MCF 10A (cell line): ENCODE results near the gene CMTM5. TPM values are rescaled to one million over a fixed set of nuclear protein-coding genes. Genes with fewer than 3 reads are reported as not detected.

Source experiments
- BruUV-seq: library from RNA; stranded (reverse); fragments of 400-500 nt; replicated peaks from 2 replicates; lab custom pipeline; 2021; lab: Mats Ljungman, UMichigan
- CTCF ChIA-PET: fragments of 300-600 bp; sonication (Branson Sonifier 250); formaldehyde crosslinking; extraction: SDS; loops from one replicate; lab custom pipeline; 2021; ENCODE audit warnings: antibody characterized with exemption, inconsistent platforms; lab: Yijun Ruan, JAX
- POLR2A ChIA-PET: fragments of 300-600, 350-650 bp; sonication (Branson Sonifier 250); formaldehyde crosslinking; extraction: SDS; loops from one replicate; lab custom pipeline; 2020; ENCODE audit warnings: antibody characterized with exemption, inconsistent platforms; lab: Yijun Ruan, JAX
- DNase-seq: peaks from one replicate; pipeline ENCODE4 v3.0.0-alpha.2; 2018; ENCODE audit not compliant: unreplicated experiment
- H3K27ac Mint-ChIP-seq: one replicate; pipeline ENCODE4 v1.8.0; 2022; ENCODE audit warnings: mild to moderate bottlenecking, low read depth, mixed read lengths; ENCODE audit not compliant: unreplicated experiment
- H3K27me3 Mint-ChIP-seq: one replicate; pipeline ENCODE4 v1.8.0; 2022; ENCODE audit warnings: mixed read lengths; ENCODE audit not compliant: insufficient read depth, unreplicated experiment
- H3K36me3 Mint-ChIP-seq: one replicate; pipeline ENCODE4 v1.8.0; 2022; ENCODE audit warnings: mild to moderate bottlenecking, moderate library complexity, mixed read lengths; ENCODE audit not compliant: insufficient read depth, unreplicated experiment
- H3K4me1 Mint-ChIP-seq: one replicate; pipeline ENCODE4 v1.8.0; 2022; ENCODE audit warnings: mixed read lengths; ENCODE audit not compliant: insufficient read depth, unreplicated experiment
- H3K4me3 Mint-ChIP-seq: one replicate; pipeline ENCODE4 v1.8.0; 2022; ENCODE audit warnings: mild to moderate bottlenecking, moderate library complexity, mixed read lengths; ENCODE audit not compliant: unreplicated experiment
- H3K9me3 Mint-ChIP-seq: one replicate; pipeline ENCODE4 v1.8.0; 2022; ENCODE audit warnings: mixed read lengths; ENCODE audit not compliant: unreplicated experiment
- intact Hi-C: fragments of 100-400 bp; cut with micrococcal nuclease; formaldehyde crosslinking; loops from 2 replicates; pipeline ENCODE4 v1.14.1; 2022
- total RNA-seq: library from RNA; stranded (reverse); gene quantifications from 2 replicates; pipeline ENCODE4 v1.2.3, GENCODE V29; 2022
- TF ChIP-seq, protein P1 (sequence below): fragments of 200-600 bp; IDR thresholded peaks from one replicate; pipeline ENCODE4 v1.8.0; 2022; ENCODE audit warnings: antibody characterized with exemption, mild to moderate bottlenecking; ENCODE audit not compliant: unreplicated experiment

Gene CMTM5
- total RNA-seq, 1 experiment from 2014 or later, result not detected

DNA sequence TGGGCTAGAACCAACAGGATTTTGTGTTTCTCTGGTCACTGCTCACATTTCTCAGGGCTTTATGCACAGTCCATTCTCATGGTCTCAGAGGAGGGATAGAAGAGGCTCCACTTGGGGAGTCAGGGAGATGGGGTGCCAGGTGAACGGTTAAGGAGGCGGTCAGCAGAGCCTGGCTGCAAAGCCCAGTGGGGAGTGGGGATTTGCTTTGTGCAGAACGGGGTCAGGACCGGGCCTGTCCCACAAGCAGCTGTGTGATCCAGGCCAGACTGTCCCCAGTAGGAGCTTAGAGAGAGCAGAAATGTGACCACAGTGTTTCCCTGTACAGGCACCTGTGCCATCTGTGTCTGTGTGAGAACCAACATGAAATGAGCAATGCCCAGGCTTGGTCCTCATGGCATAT, 4.1 kb downstream of the CMTM5 start:
- DNase-seq, result no peak
- Mint-ChIP-seq H3K4me1 (no peaks in the 10 kb centered on the region), H3K27me3 (peaks cover 80% of the 10 kb centered on the region), H3K9me3 (no peaks in the 10 kb centered on the region), H3K27ac (no peak overlapping the region), H3K36me3 (no peaks in the 10 kb centered on the region), H3K4me3 (no peak overlapping the region)
- ChIA-PET CTCF (interaction anchor here (0.5 to 5.4 kb wide), 31 partner anchors 11 to 1461 kb away, joined by 3 to 74 read pairs (median 6); partner anchors contain the start of genes C14orf119 and MYH7), POLR2A (no interaction called here)
- intact Hi-C loops, result loop anchor here (1.0 to 5.0 kb wide), 3 partner anchors 53 to 264 kb away; partner anchors contain the start of gene CEBPE
- TF ChIP-seq, protein P1, sequence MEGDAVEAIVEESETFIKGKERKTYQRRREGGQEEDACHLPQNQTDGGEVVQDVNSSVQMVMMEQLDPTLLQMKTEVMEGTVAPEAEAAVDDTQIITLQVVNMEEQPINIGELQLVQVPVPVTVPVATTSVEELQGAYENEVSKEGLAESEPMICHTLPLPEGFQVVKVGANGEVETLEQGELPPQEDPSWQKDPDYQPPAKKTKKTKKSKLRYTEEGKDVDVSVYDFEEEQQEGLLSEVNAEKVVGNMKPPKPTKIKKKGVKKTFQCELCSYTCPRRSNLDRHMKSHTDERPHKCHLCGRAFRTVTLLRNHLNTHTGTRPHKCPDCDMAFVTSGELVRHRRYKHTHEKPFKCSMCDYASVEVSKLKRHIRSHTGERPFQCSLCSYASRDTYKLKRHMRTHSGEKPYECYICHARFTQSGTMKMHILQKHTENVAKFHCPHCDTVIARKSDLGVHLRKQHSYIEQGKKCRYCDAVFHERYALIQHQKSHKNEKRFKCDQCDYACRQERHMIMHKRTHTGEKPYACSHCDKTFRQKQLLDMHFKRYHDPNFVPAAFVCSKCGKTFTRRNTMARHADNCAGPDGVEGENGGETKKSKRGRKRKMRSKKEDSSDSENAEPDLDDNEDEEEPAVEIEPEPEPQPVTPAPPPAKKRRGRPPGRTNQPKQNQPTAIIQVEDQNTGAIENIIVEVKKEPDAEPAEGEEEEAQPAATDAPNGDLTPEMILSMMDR, result no peak
- no TSS peak for BruUV-seq

DNA sequence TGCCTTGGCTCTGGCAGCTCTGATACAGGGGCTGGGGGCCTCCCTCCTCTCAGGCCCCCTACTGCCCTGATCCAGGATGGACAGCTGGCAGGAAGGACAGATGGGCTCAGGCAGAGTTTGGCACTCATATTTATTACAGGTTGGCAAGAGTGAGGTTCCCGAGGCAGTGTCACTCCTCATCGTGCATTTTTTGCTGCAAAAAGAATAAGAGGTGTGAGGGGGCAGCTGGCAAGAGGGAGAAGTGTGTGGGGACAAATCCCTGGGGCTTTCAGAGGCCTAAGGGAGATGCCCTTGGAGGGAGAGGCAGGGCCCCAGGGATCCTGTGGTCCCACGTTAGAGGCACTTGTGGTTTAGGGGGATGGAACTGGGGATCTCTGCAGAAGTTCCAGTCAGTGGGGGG, 5.0 kb downstream of the CMTM5 start:
- ChIA-PET POLR2A (interaction anchor here (1.2 kb wide), 1 partner anchor 55 kb away, joined by 3 read pairs; no protein-coding TSS in a partner anchor), CTCF (interaction anchor here (0.6 to 5.4 kb wide), 7 partner anchors 10 to 536 kb away, joined by 3 to 74 read pairs (median 5); no protein-coding TSS in a partner anchor)
- H3K4me1 Mint-ChIP-seq, result no peaks in the 10 kb centered on the region
- no TSS peak for BruUV-seq
- no peaks in the 10 kb centered on the region for H3K9me3 Mint-ChIP-seq
- H3K27ac Mint-ChIP-seq, result no peak overlapping the region
- no peak overlapping the region for H3K4me3 Mint-ChIP-seq
- peaks cover 85% of the 10 kb centered on the region for H3K27me3 Mint-ChIP-seq
- TF ChIP-seq, protein P1, result no peak
- no peaks in the 10 kb centered on the region for H3K36me3 Mint-ChIP-seq
- no peak for DNase-seq
- intact Hi-C loops, result loop anchor here (5.0 kb wide), 1 partner anchor 265 kb away; the partner anchor contains the start of gene CEBPE

GRCh38 chr14:23382276-23382675, 5.4 kb downstream of the CMTM5 start:
- Mint-ChIP-seq H3K27me3 (peaks cover 85% of the 10 kb centered on the region), H3K36me3 (no peaks in the 10 kb centered on the region), H3K4me3 (no peak overlapping the region), H3K4me1 (no peaks in the 10 kb centered on the region), H3K27ac (no peak overlapping the region), H3K9me3 (no peaks in the 10 kb centered on the region)
- TF ChIP-seq, protein P1, result no peak
- intact Hi-C loops, result loop anchor here (5.0 kb wide), 1 partner anchor 265 kb away; the partner anchor contains the start of gene CEBPE
- CTCF ChIA-PET, result interaction anchor here (0.6 to 5.4 kb wide), 5 partner anchors 11 to 536 kb away, joined by 3 to 62 read pairs (median 3); no protein-coding TSS in a partner anchor
- BruUV-seq, result no TSS peak
- DNase-seq, result no peak
- POLR2A ChIA-PET, result interaction anchor here (1.2 kb wide), 1 partner anchor 55 kb away, joined by 3 read pairs; no protein-coding TSS in a partner anchor

DNA sequence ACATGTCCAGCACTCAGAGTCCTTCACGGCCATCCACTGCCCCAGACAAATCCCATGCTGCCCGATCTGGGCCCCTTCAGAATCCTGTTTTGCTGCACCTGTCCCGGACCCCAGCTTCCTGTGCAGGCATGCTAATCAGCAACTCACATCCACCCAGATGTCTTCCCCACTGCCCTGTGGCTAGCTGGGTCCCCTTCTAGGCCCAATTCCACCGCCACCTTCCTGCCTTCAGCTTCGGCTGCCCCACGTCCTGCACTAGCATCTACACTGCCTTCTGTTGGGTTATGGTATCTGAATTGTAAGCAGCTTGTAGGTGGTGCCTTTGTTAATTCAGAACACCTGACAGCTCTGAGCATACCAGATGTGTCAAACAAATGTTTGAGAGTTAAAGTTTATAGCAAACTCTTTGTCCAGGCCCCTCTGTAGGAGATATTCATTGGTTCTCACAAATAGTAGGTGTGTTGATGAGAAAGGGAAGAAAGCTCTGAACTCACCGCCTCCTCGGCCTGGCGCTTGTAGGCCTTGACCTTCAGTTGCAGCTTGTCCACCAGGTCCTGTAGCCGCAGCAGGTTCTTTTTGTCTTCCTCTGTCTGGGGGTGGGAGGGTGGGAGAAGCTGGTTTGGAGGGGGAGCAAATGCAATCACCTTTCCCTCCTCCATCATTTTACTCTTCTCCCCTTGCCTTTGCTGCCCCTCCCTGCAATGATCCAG, 6.0 kb downstream of the CMTM5 start:
- intact Hi-C loops, result loop anchor here (5.0 kb wide), 1 partner anchor 266 kb away; the partner anchor contains the start of gene CEBPE
- no peak for DNase-seq
- BruUV-seq, result no TSS peak
- ChIA-PET CTCF (interaction anchor here (0.6 to 5.4 kb wide), 4 partner anchors 11 to 97 kb away, joined by 3 to 62 read pairs (median 3); no protein-coding TSS in a partner anchor), POLR2A (interaction anchor here (1.2 kb wide), 1 partner anchor 56 kb away, joined by 3 read pairs; no protein-coding TSS in a partner anchor)
- TF ChIP-seq, protein P1, result no peak
- no peak overlapping the region for H3K4me3 Mint-ChIP-seq
- H3K27me3 Mint-ChIP-seq, result peaks cover 85% of the 10 kb centered on the region
- no peaks in the 10 kb centered on the region for H3K4me1 Mint-ChIP-seq
- no peaks in the 10 kb centered on the region for H3K9me3 Mint-ChIP-seq
- H3K36me3 Mint-ChIP-seq, result no peaks in the 10 kb centered on the region
- H3K27ac Mint-ChIP-seq, result no peak overlapping the region
